CD14-positive monocyte (primary cell): ENCODE measurements around the gene C1orf226. TPM values are rescaled to one million over a fixed set of nuclear protein-coding genes. Genes with fewer than 3 reads are reported as not detected.
A peak's percentile ranks its signal among the peaks of the same experiment; 100 is the strongest.

Experiments
- DNase-seq, 3 donors: peaks; one replicate each; pipeline ENCODE4 v3.0.0-alpha.2; 2011 to 2022
- H2AFZ ChIP-seq: 2 replicates; pipeline ENCODE4 v1.6.0; 2012; ENCODE audit warnings: mild to moderate bottlenecking, low read depth, low read length, inconsistent platforms; ENCODE audit not compliant: insufficient read depth, poor library complexity, severe bottlenecking
- H3K27ac ChIP-seq, 2 donors: 1 replicate in 1 of 2; 2 replicates in 1 of 2; pipeline ENCODE4 v1.5.1; 2012 to 2013; ENCODE audit warnings: low read length in 2 of 2, control low read depth in 1 of 2, inconsistent platforms in 1 of 2, low read depth in 1 of 2, mild to moderate bottlenecking in 1 of 2
- H3K27me3 ChIP-seq, 2 donors: one replicate each; pipeline versions ENCODE4 v1.6.0 to v1.6.1; 2011 to 2013; ENCODE audit warnings: low read length in 2 of 2; ENCODE audit not compliant: control insufficient read depth in 2 of 2, insufficient read depth in 2 of 2
- H3K36me3 ChIP-seq, 2 donors: replicated peaks in 1 of 2; 1 replicate in 1 of 2; 2 replicates in 1 of 2; pipeline versions ENCODE4 v1.5.1 to v1.6.1; 2012 to 2013; ENCODE audit warnings: low read length in 2 of 2, control low read depth in 1 of 2, inconsistent platforms in 1 of 2, mild to moderate bottlenecking in 1 of 2; ENCODE audit not compliant: insufficient read depth in 2 of 2, control insufficient read depth in 1 of 2
- H3K4me1 ChIP-seq, 2 donors: 1 replicate in 1 of 2; 2 replicates in 1 of 2; pipeline versions ENCODE4 v1.5.1 to v1.6.1; 2012 to 2013; ENCODE audit warnings: low read length in 2 of 2, control low read depth in 1 of 2, inconsistent platforms in 1 of 2, mild to moderate bottlenecking in 1 of 2, moderate library complexity in 1 of 2; ENCODE audit not compliant: insufficient read depth in 2 of 2, control insufficient read depth in 1 of 2
- H3K4me2 ChIP-seq: replicated peaks from 2 replicates; pipeline ENCODE3; 2012; ENCODE audit warnings: low read length, moderate library complexity, mild to moderate bottlenecking; ENCODE audit not compliant: poor library complexity, severe bottlenecking; ENCODE audit errors: extremely low read depth
- H3K4me3 ChIP-seq, 3 experiments: fragments of 200-600 bp in 1 of 3; sonication (generic) in 1 of 3; replicated peaks in 1 of 3; 1 replicate in 2 of 3; 2 replicates in 1 of 3; pipeline ENCODE4 v1.5.1; 2011 to 2013; ENCODE audit warnings: low read length in 3 of 3, mild to moderate bottlenecking in 3 of 3, control low read depth in 2 of 3, low read depth in 2 of 3, inconsistent platforms in 1 of 3, moderate library complexity in 1 of 3
- H3K79me2 ChIP-seq: 2 replicates; pipeline ENCODE4 v1.6.0; 2012; ENCODE audit warnings: mild to moderate bottlenecking, control low read depth, inconsistent platforms, low read length, moderate library complexity; ENCODE audit not compliant: insufficient read depth
- H3K9ac ChIP-seq: 2 replicates; pipeline ENCODE4 v1.6.0; 2017; ENCODE audit warnings: low read length, mild to moderate bottlenecking; ENCODE audit not compliant: insufficient read depth, poor library complexity, severe bottlenecking
- H3K9me3 ChIP-seq, 2 donors: replicated peaks in 1 of 2; 1 replicate in 1 of 2; 2 replicates in 1 of 2; pipeline versions ENCODE4 v1.5.1 to v1.6.1; 2012 to 2013; ENCODE audit warnings: low read length in 2 of 2, control low read depth in 1 of 2; ENCODE audit not compliant: control insufficient read depth in 1 of 2, insufficient read depth in 1 of 2
- H4K20me1 ChIP-seq: 2 replicates; pipeline ENCODE4 v1.6.0; 2012; ENCODE audit warnings: mild to moderate bottlenecking, low read length, control low read depth, moderate library complexity; ENCODE audit not compliant: insufficient read depth
- H3K27ac Mint-ChIP-seq, 7 donors: one replicate each; pipeline ENCODE4 v1.8.0; 2020; ENCODE audit warnings: mild to moderate bottlenecking in 7 of 7, mixed read lengths in 7 of 7, moderate library complexity in 6 of 7, inconsistent platforms in 2 of 7
- H3K27me3 Mint-ChIP-seq, 3 donors: one replicate each; pipeline ENCODE4 v1.8.0; 2021 to 2022; ENCODE audit warnings: low read depth in 3 of 3, mild to moderate bottlenecking in 3 of 3, mixed read lengths in 3 of 3, moderate library complexity in 3 of 3, inconsistent platforms in 1 of 3
- H3K36me3 Mint-ChIP-seq, 2 donors: one replicate each; pipeline ENCODE4 v1.8.0; 2020; ENCODE audit warnings: mixed read lengths in 2 of 2, inconsistent platforms in 1 of 2, mild to moderate bottlenecking in 1 of 2
- H3K4me1 Mint-ChIP-seq: one replicate; pipeline ENCODE4 v1.8.0; 2020; ENCODE audit warnings: mild to moderate bottlenecking, mixed read lengths
- H3K4me3 Mint-ChIP-seq, 2 donors: one replicate each; pipeline ENCODE4 v1.8.0; 2020; ENCODE audit warnings: mild to moderate bottlenecking in 2 of 2, mixed read lengths in 2 of 2, moderate library complexity in 1 of 2
- H3K9me3 Mint-ChIP-seq, 7 donors: one replicate each; pipeline ENCODE4 v1.8.0; 2020 to 2022; ENCODE audit warnings: mixed read lengths in 7 of 7, mild to moderate bottlenecking in 6 of 7, moderate library complexity in 6 of 7, inconsistent platforms in 2 of 7
- WGBS: methylation state at CpG from one replicate; pipeline ENCODE4 v1.1.5; 2013; ENCODE audit warnings: missing lambda C conversion rate; ENCODE audit not compliant: insufficient coverage; 5-methylcytosine and 5-hydroxymethylcytosine counted together
- intact Hi-C, 2 donors: fragments of 100-400 bp; cut with micrococcal nuclease; formaldehyde crosslinking; loops; one replicate each; pipeline versions ENCODE4 v1.15.0 to v1.15.1; 2023
- polyA plus RNA-seq, 3 donors: library from polyadenylated mRNA; depleted of rRNA in 1 of 3; unstranded in 2 of 3; stranded (reverse) in 1 of 3; fragments of 300-500 nt in 2 of 3; fragments of >200 nt in 1 of 3; fragmentation: Illumina TruSeq in 2 of 3; gene quantifications; 1 replicate in 2 of 3; 2 replicates in 1 of 3; pipeline ENCODE4 v1.2.3, GENCODE V29; 2012 to 2021
- TF ChIP-seq, protein P1 (sequence below): fragments of 200-600 bp; IDR thresholded peaks from one replicate; pipeline ENCODE4 v1.8.0; 2022; ENCODE audit warnings: antibody characterized with exemption, mild to moderate bottlenecking

C1orf226 gene
- polyA plus RNA-seq, 3 donors: 0.10 to 0.31 TPM; not detected in 1

DNA sequence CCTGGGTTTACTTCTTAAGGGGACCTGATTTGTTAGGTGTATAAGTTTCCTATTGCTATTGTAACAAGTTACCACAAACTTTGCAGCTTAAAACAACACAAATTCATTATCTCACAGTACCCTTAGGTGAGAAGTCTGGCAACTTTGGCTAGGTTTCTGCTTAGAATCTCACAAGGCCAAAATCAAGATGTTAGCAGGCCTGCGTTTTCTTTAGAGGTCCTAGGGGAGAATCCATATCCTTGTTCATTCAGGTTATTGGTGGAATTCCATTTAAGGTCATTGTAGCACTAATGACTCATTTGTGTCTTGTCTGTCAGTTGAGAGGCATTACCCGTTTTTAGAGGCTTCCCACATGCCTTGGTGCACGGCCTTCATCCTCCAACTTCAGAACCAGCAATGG is 38.6 kb downstream of the C1orf226 start:
- Mint-ChIP-seq H3K27ac (no peak overlapping the region), H3K9me3 (peaks cover 0 to 6% (median 2%) of the 10 kb centered on the region in 7 donors), H3K36me3 (no peaks in the 10 kb centered on the region), H3K4me3 (no peak overlapping the region), H3K27me3 (peaks cover 1 to 8% (median 3%) of the 10 kb centered on the region in 3 donors), H3K4me1 (peaks cover 45% of the 10 kb centered on the region)
- Histone ChIP-seq H4K20me1 (no peaks in the 10 kb centered on the region), H3K27ac (no peak overlapping the region), H3K9ac (no peak overlapping the region), H3K9me3 (no peaks in the 10 kb centered on the region), H3K27me3 (no peaks in the 10 kb centered on the region), H2AFZ (no peak overlapping the region), H3K79me2 (no peaks in the 10 kb centered on the region), H3K4me2 (no peak overlapping the region), H3K36me3 (no peaks in the 10 kb centered on the region), H3K4me1 (peaks cover 38 to 41% of the 10 kb centered on the region in 2 donors), H3K4me3 (no peak overlapping the region)
- DNase-seq: no peak
- TF ChIP-seq, protein P1, sequence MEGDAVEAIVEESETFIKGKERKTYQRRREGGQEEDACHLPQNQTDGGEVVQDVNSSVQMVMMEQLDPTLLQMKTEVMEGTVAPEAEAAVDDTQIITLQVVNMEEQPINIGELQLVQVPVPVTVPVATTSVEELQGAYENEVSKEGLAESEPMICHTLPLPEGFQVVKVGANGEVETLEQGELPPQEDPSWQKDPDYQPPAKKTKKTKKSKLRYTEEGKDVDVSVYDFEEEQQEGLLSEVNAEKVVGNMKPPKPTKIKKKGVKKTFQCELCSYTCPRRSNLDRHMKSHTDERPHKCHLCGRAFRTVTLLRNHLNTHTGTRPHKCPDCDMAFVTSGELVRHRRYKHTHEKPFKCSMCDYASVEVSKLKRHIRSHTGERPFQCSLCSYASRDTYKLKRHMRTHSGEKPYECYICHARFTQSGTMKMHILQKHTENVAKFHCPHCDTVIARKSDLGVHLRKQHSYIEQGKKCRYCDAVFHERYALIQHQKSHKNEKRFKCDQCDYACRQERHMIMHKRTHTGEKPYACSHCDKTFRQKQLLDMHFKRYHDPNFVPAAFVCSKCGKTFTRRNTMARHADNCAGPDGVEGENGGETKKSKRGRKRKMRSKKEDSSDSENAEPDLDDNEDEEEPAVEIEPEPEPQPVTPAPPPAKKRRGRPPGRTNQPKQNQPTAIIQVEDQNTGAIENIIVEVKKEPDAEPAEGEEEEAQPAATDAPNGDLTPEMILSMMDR: no peak
- intact Hi-C loops: loop anchor here in 1 of 2 donors (10.0 kb wide), 1 partner anchor 105 kb away; no protein-coding TSS in a partner anchor
- WGBS: 100% methylated on average over 2 of the region's 3 CpGs

GRCh38 chr1:162421258-162422164 is 40.0 kb downstream of the C1orf226 start:
- no peaks in the 10 kb centered on the region for H3K27me3 ChIP-seq
- Mint-ChIP-seq H3K9me3 (peaks cover 0 to 6% (median 0%) of the 10 kb centered on the region in 7 donors), H3K27ac (peak overlapping the region in 4 of 7 donors; percentile 7 to 53 (median 32))

More at GRCh38 chr1:162421258-162422164, 40.0 kb downstream of the C1orf226 start:
- H3K4me2 ChIP-seq: no peak overlapping the region
- H3K4me1 Mint-ChIP-seq: peaks cover 46% of the 10 kb centered on the region
- no peak overlapping the region for H3K9ac ChIP-seq
- TF ChIP-seq, protein P1: no peak
- no peak overlapping the region for H3K4me3 Mint-ChIP-seq
- no peaks in the 10 kb centered on the region for H4K20me1 ChIP-seq
- DNase-seq: no peak
- no peak overlapping the region for H3K27ac ChIP-seq
- H3K27me3 Mint-ChIP-seq: peaks cover 0 to 8% (median 3%) of the 10 kb centered on the region in 3 donors
- no peak overlapping the region for H3K4me3 ChIP-seq
- peaks cover 38 to 43% of the 10 kb centered on the region in 2 donors for H3K4me1 ChIP-seq
- H3K9me3 ChIP-seq: no peaks in the 10 kb centered on the region
- WGBS: no CpG with 5 or more reads among the region's 5 CpGs
- no peaks in the 10 kb centered on the region for H3K36me3 ChIP-seq
- intact Hi-C loops: loop anchor here in 1 of 2 donors (10.0 kb wide), 1 partner anchor 107 kb away; no protein-coding TSS in a partner anchor
- no peaks in the 10 kb centered on the region for H3K36me3 Mint-ChIP-seq
- H2AFZ ChIP-seq: peak overlapping the region; percentile 18
- H3K79me2 ChIP-seq: no peaks in the 10 kb centered on the region
